ENCODE results near the gene IGSF11.

IGSF11 gene

GRCh38 chr3:118938183-118938961 lies 96.3 kb downstream of the IGSF11 start:
- no peak overlapping the region for H3K9ac ChIP-seq (ENCODE audit: insufficient read length, low read depth)
- no peak for TF ChIP-seq SUZ12 (IDR thresholded peaks at IDR 0.05; ENCODE audit: extremely low read depth, insufficient read depth, insufficient read length)
- no peak for TF ChIP-seq ZNF274 (IDR thresholded peaks at IDR 0.05; ENCODE audit: low read depth, low read length)
- no peak for TF ChIP-seq YY1 (IDR thresholded peaks at IDR 0.05; ENCODE audit: insufficient read depth, insufficient read length)
- H3K4me3 ChIP-seq (ENCODE audit: insufficient read length, low read depth) = no peak overlapping the region
- H3K4me1 ChIP-seq (ENCODE audit: insufficient read depth, insufficient read length) = no peaks in the 10 kb centered on the region
- DNase-seq (ENCODE audit: low read depth, low spot score) = no peak
- H3K36me3 ChIP-seq (ENCODE audit: insufficient read depth, insufficient read length, low read length) = no peaks in the 10 kb centered on the region
- H3K9me3 ChIP-seq (ENCODE audit: insufficient read depth, low read length) = no peaks in the 10 kb centered on the region
- no peaks in the 10 kb centered on the region for H3K27me3 ChIP-seq (ENCODE audit: insufficient read depth, insufficient read length)

GRCh38 chr3:118936811-118937210 lies 97.8 kb downstream of the IGSF11 start:
- Histone ChIP-seq H3K4me1 (ENCODE audit: insufficient read depth, insufficient read length) (no peaks in the 10 kb centered on the region), H3K27me3 (ENCODE audit: insufficient read depth, insufficient read length) (no peaks in the 10 kb centered on the region), H3K9me3 (ENCODE audit: insufficient read depth, low read length) (no peaks in the 10 kb centered on the region), H3K9ac (ENCODE audit: insufficient read length, low read depth) (no peak overlapping the region), H3K36me3 (ENCODE audit: insufficient read depth, insufficient read length, low read length) (no peaks in the 10 kb centered on the region), H3K4me3 (ENCODE audit: insufficient read length, low read depth) (no peak overlapping the region)
- DNase-seq (ENCODE audit: low read depth, low spot score) = no peak
- TF ChIP-seq YY1 (IDR thresholded peaks at IDR 0.05; ENCODE audit: insufficient read depth, insufficient read length) (no peak), SUZ12 (IDR thresholded peaks at IDR 0.05; ENCODE audit: extremely low read depth, insufficient read depth, insufficient read length) (no peak), ZNF274 (IDR thresholded peaks at IDR 0.05; ENCODE audit: low read depth, low read length) (no peak)

GRCh38 chr3:118932822-118933558 lies 101.7 kb downstream of the IGSF11 start:
- Histone ChIP-seq H3K4me3 (ENCODE audit: insufficient read length, low read depth) (no peak overlapping the region), H3K27me3 (ENCODE audit: insufficient read depth, insufficient read length) (no peaks in the 10 kb centered on the region), H3K36me3 (ENCODE audit: insufficient read depth, insufficient read length, low read length) (no peaks in the 10 kb centered on the region), H3K9me3 (ENCODE audit: insufficient read depth, low read length) (no peaks in the 10 kb centered on the region), H3K9ac (ENCODE audit: insufficient read length, low read depth) (no peak overlapping the region), H3K4me1 (ENCODE audit: insufficient read depth, insufficient read length) (no peaks in the 10 kb centered on the region)
- DNase-seq (ENCODE audit: low read depth, low spot score) = no peak
- TF ChIP-seq ZNF274 (IDR thresholded peaks at IDR 0.05; ENCODE audit: low read depth, low read length) (no peak), YY1 (IDR thresholded peaks at IDR 0.05; ENCODE audit: insufficient read depth, insufficient read length) (no peak), SUZ12 (IDR thresholded peaks at IDR 0.05; ENCODE audit: extremely low read depth, insufficient read depth, insufficient read length) (no peak)

- Histone ChIP-seq H3K36me3 (ENCODE audit: insufficient read depth, insufficient read length, low read length) (no peaks in the 10 kb centered on the region), H3K27me3 (ENCODE audit: insufficient read depth, insufficient read length) (no peaks in the 10 kb centered on the region), H3K4me3 (ENCODE audit: insufficient read length, low read depth) (no peak overlapping the region), H3K4me1 (ENCODE audit: insufficient read depth, insufficient read length) (no peaks in the 10 kb centered on the region), H3K9ac (ENCODE audit: insufficient read length, low read depth) (no peak overlapping the region), H3K9me3 (ENCODE audit: insufficient read depth, low read length) (no peaks in the 10 kb centered on the region)
- DNase-seq (ENCODE audit: low read depth, low spot score) = no peak
- TF ChIP-seq YY1 (IDR thresholded peaks at IDR 0.05; ENCODE audit: insufficient read depth, insufficient read length) = no peak
- TF ChIP-seq SUZ12 (IDR thresholded peaks at IDR 0.05; ENCODE audit: extremely low read depth, insufficient read depth, insufficient read length) = no peak
- TF ChIP-seq ZNF274 (IDR thresholded peaks at IDR 0.05; ENCODE audit: low read depth, low read length) = no peak
Measured at GRCh38 chr3:118931996-118932395, 102.7 kb downstream of the IGSF11 start.

- DNase-seq (ENCODE audit: low read depth, low spot score) = no peak
- H3K9me3 ChIP-seq (ENCODE audit: insufficient read depth, low read length) = no peaks in the 10 kb centered on the region
- H3K36me3 ChIP-seq (ENCODE audit: insufficient read depth, insufficient read length, low read length) = no peaks in the 10 kb centered on the region
- no peak for TF ChIP-seq SUZ12 (IDR thresholded peaks at IDR 0.05; ENCODE audit: extremely low read depth, insufficient read depth, insufficient read length)
- no peak for TF ChIP-seq YY1 (IDR thresholded peaks at IDR 0.05; ENCODE audit: insufficient read depth, insufficient read length)
- TF ChIP-seq ZNF274 (IDR thresholded peaks at IDR 0.05; ENCODE audit: low read depth, low read length) = no peak
- H3K4me3 ChIP-seq (ENCODE audit: insufficient read length, low read depth) = no peak overlapping the region
- H3K9ac ChIP-seq (ENCODE audit: insufficient read length, low read depth) = no peak overlapping the region
- H3K27me3 ChIP-seq (ENCODE audit: insufficient read depth, insufficient read length) = no peaks in the 10 kb centered on the region
- no peaks in the 10 kb centered on the region for H3K4me1 ChIP-seq (ENCODE audit: insufficient read depth, insufficient read length)
Measured at GRCh38 chr3:118927449-118927848, 107.2 kb downstream of the IGSF11 start.

GRCh38 chr3:118912188-118912587 lies 122.5 kb downstream of the IGSF11 start:
- DNase-seq (ENCODE audit: low read depth, low spot score) = no peak
- H3K9ac ChIP-seq (ENCODE audit: insufficient read length, low read depth) = no peak overlapping the region
- peaks cover 17% of the 10 kb centered on the region for H3K9me3 ChIP-seq (ENCODE audit: insufficient read depth, low read length)
- H3K4me1 ChIP-seq (ENCODE audit: insufficient read depth, insufficient read length) = no peaks in the 10 kb centered on the region
- H3K4me3 ChIP-seq (ENCODE audit: insufficient read length, low read depth) = no peak overlapping the region
- H3K36me3 ChIP-seq (ENCODE audit: insufficient read depth, insufficient read length, low read length) = no peaks in the 10 kb centered on the region
- no peaks in the 10 kb centered on the region for H3K27me3 ChIP-seq (ENCODE audit: insufficient read depth, insufficient read length)
- TF ChIP-seq SUZ12 (IDR thresholded peaks at IDR 0.05; ENCODE audit: extremely low read depth, insufficient read depth, insufficient read length) (no peak), ZNF274 (IDR thresholded peaks at IDR 0.05; ENCODE audit: low read depth, low read length) (no peak), YY1 (IDR thresholded peaks at IDR 0.05; ENCODE audit: insufficient read depth, insufficient read length) (no peak)

- no peak for DNase-seq (ENCODE audit: low read depth, low spot score)
- H3K9ac ChIP-seq (ENCODE audit: insufficient read length, low read depth) = no peak overlapping the region
- TF ChIP-seq YY1 (IDR thresholded peaks at IDR 0.05; ENCODE audit: insufficient read depth, insufficient read length) (no peak), SUZ12 (IDR thresholded peaks at IDR 0.05; ENCODE audit: extremely low read depth, insufficient read depth, insufficient read length) (no peak), ZNF274 (IDR thresholded peaks at IDR 0.05; ENCODE audit: low read depth, low read length) (no peak)
Measured at GRCh38 chr3:118910332-118910731, 124.3 kb downstream of the IGSF11 start.

More at GRCh38 chr3:118910332-118910731, 124.3 kb downstream of the IGSF11 start:
- Histone ChIP-seq H3K4me3 (ENCODE audit: insufficient read length, low read depth) (no peak overlapping the region), H3K9me3 (ENCODE audit: insufficient read depth, low read length) (peaks cover 17% of the 10 kb centered on the region), H3K36me3 (ENCODE audit: insufficient read depth, insufficient read length, low read length) (no peaks in the 10 kb centered on the region), H3K27me3 (ENCODE audit: insufficient read depth, insufficient read length) (no peaks in the 10 kb centered on the region), H3K4me1 (ENCODE audit: insufficient read depth, insufficient read length) (no peaks in the 10 kb centered on the region)
